A673 (cell line): Measurements from ENCODE around the gene IL15RA.

ENCODE experiments used
- CTCF ChIP-seq: fragments of 300-800, 200-600 bp; sonication (generic); conservative IDR thresholded peaks from 2 replicates; pipeline ENCODE4 v1.5.1; 2017; ENCODE audit warnings: low read depth, mild to moderate bottlenecking, antibody characterized with exemption, low read length, moderate library complexity, mixed read lengths
- EZH2 ChIP-seq: fragments of 200-600 bp; sonication (generic); IDR thresholded peaks from 2 replicates; pipeline ENCODE4 v1.6.1; 2017; ENCODE audit warnings: borderline replicate concordance, low read depth, mild to moderate bottlenecking, mixed read lengths, antibody characterized with exemption, low read length; ENCODE audit not compliant: poor library complexity, severe bottlenecking

- no peak for TF ChIP-seq CTCF
- TF ChIP-seq EZH2 = no peak
Observed at GRCh38 chr10:5917305-5917704, 60.0 kb downstream of the IL15RA start.
